Stimulated activated CD4-positive, alpha-beta T cell treated with anti-CD3 and anti-CD28 coated beads, TNF-alpha, amount 100 ng/mL, for 4 hours (primary cell): ENCODE data around the gene C2CD4B.

Source experiments
- DNase-seq, 3 experiments: peaks; one replicate each; pipeline ENCODE4 v3.0.0-alpha.2; 2020; ENCODE audit warnings: low read depth in 3 of 3

C2CD4B gene

GRCh38 chr15:62147551-62147950 lies 17.5 kb downstream of the C2CD4B start:
- no peak for DNase-seq

- DNase-seq: no peak
Measured at GRCh38 chr15:62147149-62147548, 17.9 kb downstream of the C2CD4B start.

- DNase-seq: no peak
Measured at GRCh38 chr15:62145015-62145735, 19.9 kb downstream of the C2CD4B start.

DNA sequence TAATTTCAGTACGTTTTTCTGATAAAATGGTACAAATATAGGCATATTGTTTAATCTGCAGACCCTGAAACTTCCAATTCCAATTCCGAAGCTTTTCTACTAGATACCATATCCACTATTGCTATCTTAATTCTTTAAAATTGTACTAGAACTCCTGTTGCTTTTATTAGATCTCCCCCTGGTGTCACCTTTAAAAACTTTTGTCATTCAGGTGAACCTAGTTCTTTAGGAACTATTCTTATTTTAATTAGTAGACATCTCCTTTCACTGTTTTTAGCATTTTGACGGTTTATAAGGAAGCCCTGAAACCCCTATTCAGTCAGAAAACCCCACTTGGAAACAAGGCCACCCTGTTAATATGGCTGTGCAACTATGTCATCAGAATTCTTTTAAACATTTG lies 22.3 kb downstream of the C2CD4B start:
- DNase-seq: no peak

GRCh38 chr15:62141643-62142588 lies 23.2 kb downstream of the C2CD4B start:
- DNase-seq: no peak

DNA sequence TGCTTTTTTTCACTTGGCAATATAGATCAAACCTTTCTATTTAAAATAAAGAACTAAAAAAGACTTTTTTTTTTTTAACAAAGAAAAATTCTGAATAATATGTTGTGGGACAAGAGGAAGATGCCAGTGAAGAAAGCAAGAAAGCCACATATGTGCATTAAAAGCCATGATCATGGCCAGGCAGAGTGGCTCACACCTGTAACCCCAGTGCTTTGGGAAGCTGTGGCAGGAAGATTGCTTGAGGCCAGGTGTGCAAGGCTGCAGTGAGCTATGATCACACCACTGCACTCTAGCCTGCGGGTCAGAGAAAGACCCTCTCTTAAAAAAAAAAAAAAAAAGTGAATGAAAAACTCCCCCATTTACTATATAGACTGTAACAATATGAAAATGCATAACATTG lies 23.9 kb downstream of the C2CD4B start:
- no peak for DNase-seq

DNA sequence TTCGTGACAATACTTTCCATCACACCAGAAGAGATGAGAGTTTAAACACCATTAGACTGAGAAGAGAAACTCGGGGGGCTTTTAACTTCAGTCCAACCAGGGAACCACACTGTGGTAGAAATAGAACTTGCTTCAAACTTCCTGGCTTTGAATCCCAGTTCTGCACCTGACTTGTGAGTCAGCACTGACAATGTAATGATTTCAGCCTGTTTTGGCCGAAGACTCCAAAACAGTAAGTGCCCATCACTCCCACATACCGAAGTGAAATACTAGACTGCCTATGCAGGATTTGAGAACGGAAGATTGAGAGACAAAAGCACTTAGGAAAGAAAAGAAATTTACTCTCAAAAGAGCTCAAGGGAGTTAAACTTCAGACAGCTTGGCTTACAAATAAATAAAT lies 27.0 kb downstream of the C2CD4B start:
- DNase-seq: no peak

GRCh38 chr15:62136911-62137865 lies 27.9 kb downstream of the C2CD4B start:
- DNase-seq: no peak

DNA sequence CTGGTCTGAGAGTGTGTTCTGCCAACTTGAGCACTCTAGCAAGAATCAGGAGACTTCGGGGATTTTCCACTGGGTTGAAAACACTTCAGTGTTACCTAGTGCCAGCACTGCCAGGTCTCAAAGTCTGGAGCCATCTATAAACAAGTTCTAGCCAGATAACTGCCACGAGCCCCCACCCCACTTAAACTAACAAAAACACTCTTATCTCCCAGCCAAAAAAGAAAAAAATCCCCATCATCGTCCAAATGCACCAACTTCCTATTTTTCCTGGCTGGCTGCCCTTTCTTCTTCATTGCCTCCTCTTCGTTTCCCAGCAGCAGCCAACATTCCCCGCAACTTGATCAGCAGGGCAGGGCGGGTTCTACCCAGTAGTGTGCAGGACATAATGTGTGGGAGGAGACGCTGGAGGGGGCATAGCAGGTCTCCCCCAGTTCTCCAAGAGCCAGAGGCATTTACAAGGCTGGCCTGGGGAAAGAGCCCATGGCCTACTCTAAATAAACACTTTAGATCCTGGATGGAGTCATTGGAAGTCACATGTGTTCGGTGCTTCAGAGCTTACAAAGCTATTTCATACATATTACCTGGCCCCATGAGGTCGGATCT lies 29.5 kb downstream of the C2CD4B start:
- no peak for DNase-seq

- DNase-seq: no peak
Measured at GRCh38 chr15:62133141-62133540, 31.9 kb downstream of the C2CD4B start.

DNA sequence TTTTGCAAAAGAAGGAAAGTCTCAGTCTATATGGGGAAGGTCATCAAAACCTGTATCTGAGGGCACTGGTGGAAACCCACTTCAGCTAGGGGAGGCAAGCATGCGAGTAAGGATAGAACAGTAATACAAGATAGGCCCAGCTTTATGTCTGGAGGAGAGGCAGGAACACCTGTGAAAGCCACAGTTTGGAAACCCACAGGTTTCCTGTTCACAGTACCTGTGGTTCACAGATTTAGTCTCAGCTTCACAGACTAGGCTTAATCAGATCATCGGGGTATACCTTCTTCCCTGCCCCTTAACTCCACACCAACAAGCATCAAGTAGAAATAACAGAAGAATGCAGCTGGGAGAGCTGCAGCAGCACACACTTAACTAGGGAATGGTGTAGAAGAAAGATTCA lies 36.2 kb downstream of the C2CD4B start:
- no peak for DNase-seq

DNA sequence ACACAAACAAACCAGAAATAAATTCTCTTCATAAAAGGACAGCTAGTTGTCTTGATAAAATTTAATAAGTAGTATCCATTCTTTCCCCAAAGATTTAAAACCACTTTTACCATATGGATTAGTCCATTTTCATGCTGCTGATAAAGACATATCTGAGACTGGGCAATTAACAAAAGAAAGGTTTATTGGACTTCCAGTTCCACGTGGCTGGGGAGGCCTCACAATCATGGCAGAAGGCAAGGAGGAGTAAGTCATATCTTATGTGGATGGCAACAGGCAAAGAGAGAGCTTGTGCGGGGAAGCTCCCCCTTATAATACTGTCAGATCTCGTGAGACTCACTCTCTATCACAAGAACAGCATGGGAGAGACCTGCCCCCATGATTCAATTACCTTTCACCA lies 38.7 kb downstream of the C2CD4B start:
- DNase-seq: no peak

DNA sequence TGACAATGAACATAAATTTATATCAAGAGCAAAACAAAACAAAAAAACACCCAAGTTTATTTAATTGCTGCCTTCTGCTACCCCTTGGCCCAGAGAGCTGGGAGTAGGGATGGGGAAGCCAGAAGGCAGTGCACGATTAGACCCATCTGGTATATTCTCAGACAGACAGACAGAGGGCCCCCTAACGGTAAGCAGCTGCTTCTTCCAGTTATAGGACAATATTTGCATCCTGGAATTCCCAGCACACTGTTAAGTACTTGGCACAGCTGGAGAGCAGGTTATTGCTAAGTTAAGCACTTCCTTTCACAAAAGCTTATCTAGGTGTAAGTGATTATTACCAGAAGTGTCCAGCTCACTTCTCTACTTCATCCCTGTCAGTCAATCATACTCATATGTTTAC lies 39.3 kb downstream of the C2CD4B start:
- DNase-seq: no peak

DNA sequence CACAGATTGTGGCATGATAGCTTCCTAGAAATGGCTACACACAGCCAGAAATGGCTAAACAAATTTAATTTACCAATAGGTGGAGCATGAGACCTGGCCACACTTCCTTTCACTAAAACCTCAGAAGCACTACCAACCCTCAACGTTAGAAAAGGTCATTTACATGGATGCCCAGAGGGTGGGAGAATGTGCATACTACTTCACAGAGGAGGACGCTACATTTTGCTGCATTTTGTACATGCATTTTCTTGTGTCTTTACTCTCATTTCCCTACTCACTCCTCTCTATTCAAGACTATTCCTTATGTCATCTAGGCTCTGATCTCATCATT lies 40.1 kb downstream of the C2CD4B start:
- DNase-seq: no peak

DNA sequence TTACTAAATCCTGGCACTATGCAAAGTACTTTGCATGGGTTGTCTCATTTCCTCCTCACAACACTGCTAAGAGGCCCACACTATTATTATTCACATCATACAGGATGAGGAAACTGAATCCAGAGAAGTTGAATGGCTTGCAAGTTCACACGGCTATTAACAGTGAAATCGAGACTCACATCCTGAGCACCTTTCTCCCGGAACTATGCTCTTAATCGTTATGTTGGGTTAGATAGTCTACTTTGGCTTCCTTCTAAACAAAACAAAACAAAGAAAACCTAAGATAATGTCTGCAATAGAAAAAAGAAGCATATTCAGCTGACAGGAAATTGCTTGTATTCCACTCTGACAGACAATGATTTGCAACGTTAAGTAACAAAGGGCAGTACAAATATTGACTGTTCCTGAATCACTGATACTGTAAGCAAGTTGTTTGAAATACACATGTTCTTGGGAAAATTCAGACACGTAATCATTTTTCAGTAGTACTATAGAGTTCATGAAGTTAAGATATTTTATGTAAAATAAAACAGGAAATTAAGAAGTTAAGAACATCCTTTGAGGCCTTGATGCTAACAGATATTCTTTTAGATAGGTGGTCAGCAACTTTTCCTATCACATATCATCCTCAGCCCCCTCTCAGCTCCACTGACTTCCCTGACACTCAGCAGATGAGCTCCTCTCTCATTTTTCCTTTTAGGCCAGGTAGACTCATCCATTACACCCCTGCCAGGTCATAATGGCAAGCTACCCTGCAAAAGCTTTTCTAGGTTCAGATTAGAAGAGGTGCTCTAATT lies 40.7 kb downstream of the C2CD4B start:
- no peak for DNase-seq

GRCh38 chr15:62122249-62122648 lies 42.8 kb downstream of the C2CD4B start:
- no peak for DNase-seq

DNA sequence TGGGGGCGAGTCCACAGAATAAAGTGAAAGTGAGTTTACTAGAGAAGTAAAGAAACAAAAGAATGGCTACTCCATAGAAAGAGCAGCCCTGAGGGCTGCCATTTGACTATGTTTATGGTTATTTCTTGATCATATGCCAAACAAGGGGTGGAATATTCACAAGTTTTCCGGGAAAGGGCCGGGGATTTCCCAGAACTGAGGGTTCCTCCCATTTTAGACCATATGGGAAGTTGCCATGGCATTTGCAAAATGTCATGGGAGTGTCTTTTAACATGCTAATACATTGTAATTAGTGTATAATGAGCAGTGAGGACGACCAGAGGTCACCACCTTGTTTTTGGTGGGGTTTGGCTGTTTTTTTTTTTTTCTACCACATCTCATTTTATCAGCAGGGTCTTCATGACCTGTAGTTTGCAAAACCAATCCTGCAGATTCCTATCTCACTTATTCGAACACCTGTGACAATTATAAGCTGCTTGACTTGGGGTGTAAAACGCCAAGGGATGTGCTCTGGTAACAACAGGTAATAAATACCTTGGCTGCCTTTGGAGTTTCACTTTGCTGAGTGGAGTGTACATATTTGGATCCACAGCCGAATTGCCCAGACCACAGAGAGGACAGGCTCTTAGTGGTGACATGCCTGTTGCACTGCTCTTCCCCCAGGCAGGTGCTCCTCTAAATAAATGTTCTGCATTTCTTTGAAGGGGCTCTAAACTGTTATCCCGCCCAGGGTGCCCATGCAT lies 43.6 kb downstream of the C2CD4B start:
- DNase-seq: no peak

DNA sequence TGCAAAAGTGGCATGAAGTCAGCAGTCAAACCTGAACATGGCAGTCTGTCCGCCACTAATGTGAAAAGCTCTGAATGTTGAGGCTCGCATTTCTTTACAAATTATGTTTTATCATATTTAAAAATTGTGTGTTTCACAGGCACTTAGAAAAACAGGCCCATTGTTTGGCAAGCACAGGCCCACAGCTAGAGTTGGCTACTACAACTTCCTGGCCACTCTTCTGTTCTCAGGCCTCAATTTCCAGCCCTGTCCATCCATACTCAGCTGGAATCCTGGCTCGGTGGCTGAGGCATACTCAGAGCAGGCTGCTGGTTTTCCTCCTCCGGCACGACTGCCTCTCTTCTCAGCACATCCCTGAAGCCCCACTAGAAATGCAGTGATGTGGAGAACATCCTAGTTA lies 44.3 kb downstream of the C2CD4B start:
- DNase-seq: no peak

DNA sequence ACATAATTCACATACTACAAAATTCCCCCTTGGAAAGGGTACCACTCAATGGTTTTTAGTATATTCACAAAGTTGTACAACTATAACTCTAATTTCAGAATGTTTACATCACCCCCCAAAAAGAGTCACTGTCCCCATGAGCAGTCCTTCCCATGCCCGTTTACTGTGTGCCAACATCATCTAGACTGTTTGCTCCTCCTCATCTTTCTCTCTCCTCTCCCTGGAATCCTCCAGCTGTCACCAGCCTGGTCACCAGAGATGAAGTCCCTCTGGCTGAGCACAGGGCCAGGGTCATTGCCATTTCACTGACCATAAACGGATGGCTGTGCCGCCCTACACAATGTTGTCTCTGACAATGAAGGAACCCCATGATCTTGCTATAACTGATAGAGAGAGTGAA lies 45.2 kb downstream of the C2CD4B start:
- no peak for DNase-seq

- no peak for DNase-seq
Measured at GRCh38 chr15:62119227-62119864, 45.7 kb downstream of the C2CD4B start.
